Osteocyte (in vitro differentiated cells): ENCODE results near the gene OR52B6. TPM values are rescaled to one million over a fixed set of nuclear protein-coding genes. Genes with fewer than 3 reads are reported as not detected.

Experiments
- DNase-seq: peaks from one replicate; pipeline ENCODE4 v3.0.0; 2021; ENCODE audit warnings: mixed read lengths; ENCODE audit not compliant: unreplicated experiment; ENCODE audit errors: extremely low spot score
- H3K27ac Mint-ChIP-seq: one replicate; pipeline ENCODE4 v1.8.0; 2021; ENCODE audit warnings: mild to moderate bottlenecking, mixed read lengths; ENCODE audit not compliant: unreplicated experiment
- H3K27me3 Mint-ChIP-seq: one replicate; pipeline ENCODE4 v1.8.0; 2021; ENCODE audit warnings: mixed read lengths; ENCODE audit not compliant: unreplicated experiment
- H3K36me3 Mint-ChIP-seq: one replicate; pipeline ENCODE4 v1.8.0; 2021; ENCODE audit warnings: mixed read lengths; ENCODE audit not compliant: unreplicated experiment
- H3K4me1 Mint-ChIP-seq: one replicate; pipeline ENCODE4 v1.8.0; 2021; ENCODE audit warnings: mixed read lengths; ENCODE audit not compliant: unreplicated experiment
- H3K4me3 Mint-ChIP-seq: one replicate; pipeline ENCODE4 v1.8.0; 2021; ENCODE audit warnings: mild to moderate bottlenecking, moderate library complexity, mixed read lengths; ENCODE audit not compliant: unreplicated experiment
- H3K9me3 Mint-ChIP-seq: one replicate; pipeline ENCODE4 v1.8.0; 2021; ENCODE audit warnings: mixed read lengths; ENCODE audit not compliant: unreplicated experiment
- CTCF ChIP-seq: fragments of 200-600 bp; sonication (generic); IDR thresholded peaks from 2 replicates; pipeline ENCODE4 v1.5.0; 2021; ENCODE audit warnings: antibody characterized with exemption, mild to moderate bottlenecking, moderate library complexity
- total RNA-seq: library from RNA; stranded (reverse); gene quantifications from 2 replicates; pipeline ENCODE4 v1.2.1, GENCODE V29; 2021

The OR52B6 gene
- total RNA-seq, 1 donor from 2014 or later, result not detected

- no peak overlapping the region for H3K27ac Mint-ChIP-seq
- peaks cover 21% of the 10 kb centered on the region for H3K4me1 Mint-ChIP-seq
- TF ChIP-seq CTCF, result no peak
- no peak overlapping the region for H3K4me3 Mint-ChIP-seq
- DNase-seq, result peak; percentile 67
- H3K36me3 Mint-ChIP-seq, result no peaks in the 10 kb centered on the region
- H3K9me3 Mint-ChIP-seq, result no peaks in the 10 kb centered on the region
- no peaks in the 10 kb centered on the region for H3K27me3 Mint-ChIP-seq
Measured at GRCh38 chr11:5603326-5603725, 22.6 kb downstream of the OR52B6 start.

GRCh38 chr11:5604896-5605295, 24.2 kb downstream of the OR52B6 start:
- peak; percentile 40 for DNase-seq
- Mint-ChIP-seq H3K9me3 (no peaks in the 10 kb centered on the region), H3K4me1 (peaks cover 25% of the 10 kb centered on the region), H3K27me3 (no peaks in the 10 kb centered on the region), H3K36me3 (no peaks in the 10 kb centered on the region), H3K4me3 (no peak overlapping the region), H3K27ac (peak overlapping the region; percentile 31)
- no peak for TF ChIP-seq CTCF

GRCh38 chr11:5605849-5606248, 25.2 kb downstream of the OR52B6 start:
- H3K36me3 Mint-ChIP-seq, result no peaks in the 10 kb centered on the region
- peak overlapping the region; percentile 39 for H3K27ac Mint-ChIP-seq
- peak; percentile 68 for DNase-seq
- H3K27me3 Mint-ChIP-seq, result no peaks in the 10 kb centered on the region
- TF ChIP-seq CTCF, result no peak
- peaks cover 22% of the 10 kb centered on the region for H3K4me1 Mint-ChIP-seq
- no peaks in the 10 kb centered on the region for H3K9me3 Mint-ChIP-seq
- no peak overlapping the region for H3K4me3 Mint-ChIP-seq

- H3K4me1 Mint-ChIP-seq, result peaks cover 22% of the 10 kb centered on the region
- TF ChIP-seq CTCF, result no peak
- no peaks in the 10 kb centered on the region for H3K9me3 Mint-ChIP-seq
- DNase-seq, result no peak
- no peaks in the 10 kb centered on the region for H3K27me3 Mint-ChIP-seq
- no peak overlapping the region for H3K27ac Mint-ChIP-seq
- H3K36me3 Mint-ChIP-seq, result no peaks in the 10 kb centered on the region
- H3K4me3 Mint-ChIP-seq, result no peak overlapping the region
Measured at GRCh38 chr11:5608808-5609207, 28.1 kb downstream of the OR52B6 start.

GRCh38 chr11:5610446-5610845, 29.8 kb downstream of the OR52B6 start:
- no peak for DNase-seq
- no peaks in the 10 kb centered on the region for H3K27me3 Mint-ChIP-seq
- H3K4me3 Mint-ChIP-seq, result no peak overlapping the region
- peaks cover 18% of the 10 kb centered on the region for H3K4me1 Mint-ChIP-seq
- no peaks in the 10 kb centered on the region for H3K36me3 Mint-ChIP-seq
- H3K9me3 Mint-ChIP-seq, result no peaks in the 10 kb centered on the region
- no peak overlapping the region for H3K27ac Mint-ChIP-seq
- no peak for TF ChIP-seq CTCF
